SK-N-SH (cell line): ENCODE measurements around the gene ZNF283.

Source experiments
- FOXM1 ChIP-seq: IDR thresholded peaks from 2 replicates; pipeline ENCODE4 v1.4.0; 2012; ENCODE audit warnings: low read depth, mild to moderate bottlenecking
- POLR2AphosphoS5 ChIP-seq: IDR thresholded peaks from 2 replicates; pipeline ENCODE4 v1.6.1; 2012; ENCODE audit warnings: low read depth, low read length
- RAD21 ChIP-seq: IDR thresholded peaks from 2 replicates; pipeline ENCODE4 v1.6.1; 2012; ENCODE audit warnings: mild to moderate bottlenecking, low read length
- TAF1 ChIP-seq: IDR thresholded peaks from 2 replicates; pipeline ENCODE4 v1.6.1; 2012; ENCODE audit warnings: low read depth, mild to moderate bottlenecking, low read length, moderate library complexity, borderline replicate concordance
- YY1 ChIP-seq: IDR thresholded peaks from 2 replicates; pipeline ENCODE4 v1.4.0; 2012; ENCODE audit warnings: low read depth, mild to moderate bottlenecking
- TF ChIP-seq, protein P1 (sequence below): IDR thresholded peaks from 2 replicates; pipeline ENCODE4 v1.4.0; 2012; ENCODE audit warnings: low read depth, borderline replicate concordance
- TF ChIP-seq, protein P2 (sequence below): fragments of 200-600 bp; sonication (generic); IDR thresholded peaks from 2 replicates; pipeline ENCODE4 v1.6.1; 2017; ENCODE audit warnings: antibody characterized with exemption, mild to moderate bottlenecking, moderate library complexity

DNA sequence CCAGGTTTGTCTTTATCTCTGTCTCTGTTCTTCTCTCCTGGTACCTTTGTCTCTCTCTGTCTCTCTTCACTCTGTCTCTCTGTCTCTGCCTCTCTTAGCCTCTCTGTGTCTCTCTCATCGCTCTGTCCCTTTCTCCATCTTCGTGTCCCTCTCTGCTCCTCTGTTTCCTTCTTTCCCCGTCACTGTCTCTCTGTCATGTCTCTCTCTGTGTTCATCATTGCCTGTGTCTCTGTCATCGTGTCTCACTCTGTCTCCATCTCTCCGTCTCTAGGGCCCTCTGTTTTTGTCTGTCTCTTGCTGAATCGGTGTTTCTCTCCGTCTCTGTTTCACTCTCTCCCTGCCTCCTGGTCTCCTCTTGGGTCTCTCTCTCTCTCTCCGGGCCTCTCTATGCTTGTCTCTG is 43.5 kb upstream of the ZNF283 start:
- no peak for TF ChIP-seq YY1
- no peak for TF ChIP-seq RAD21
- TF ChIP-seq, protein P1, sequence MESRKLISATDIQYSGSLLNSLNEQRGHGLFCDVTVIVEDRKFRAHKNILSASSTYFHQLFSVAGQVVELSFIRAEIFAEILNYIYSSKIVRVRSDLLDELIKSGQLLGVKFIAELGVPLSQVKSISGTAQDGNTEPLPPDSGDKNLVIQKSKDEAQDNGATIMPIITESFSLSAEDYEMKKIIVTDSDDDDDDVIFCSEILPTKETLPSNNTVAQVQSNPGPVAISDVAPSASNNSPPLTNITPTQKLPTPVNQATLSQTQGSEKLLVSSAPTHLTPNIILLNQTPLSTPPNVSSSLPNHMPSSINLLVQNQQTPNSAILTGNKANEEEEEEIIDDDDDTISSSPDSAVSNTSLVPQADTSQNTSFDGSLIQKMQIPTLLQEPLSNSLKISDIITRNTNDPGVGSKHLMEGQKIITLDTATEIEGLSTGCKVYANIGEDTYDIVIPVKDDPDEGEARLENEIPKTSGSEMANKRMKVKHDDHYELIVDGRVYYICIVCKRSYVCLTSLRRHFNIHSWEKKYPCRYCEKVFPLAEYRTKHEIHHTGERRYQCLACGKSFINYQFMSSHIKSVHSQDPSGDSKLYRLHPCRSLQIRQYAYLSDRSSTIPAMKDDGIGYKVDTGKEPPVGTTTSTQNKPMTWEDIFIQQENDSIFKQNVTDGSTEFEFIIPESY, result no peak
- TF ChIP-seq, protein P2, sequence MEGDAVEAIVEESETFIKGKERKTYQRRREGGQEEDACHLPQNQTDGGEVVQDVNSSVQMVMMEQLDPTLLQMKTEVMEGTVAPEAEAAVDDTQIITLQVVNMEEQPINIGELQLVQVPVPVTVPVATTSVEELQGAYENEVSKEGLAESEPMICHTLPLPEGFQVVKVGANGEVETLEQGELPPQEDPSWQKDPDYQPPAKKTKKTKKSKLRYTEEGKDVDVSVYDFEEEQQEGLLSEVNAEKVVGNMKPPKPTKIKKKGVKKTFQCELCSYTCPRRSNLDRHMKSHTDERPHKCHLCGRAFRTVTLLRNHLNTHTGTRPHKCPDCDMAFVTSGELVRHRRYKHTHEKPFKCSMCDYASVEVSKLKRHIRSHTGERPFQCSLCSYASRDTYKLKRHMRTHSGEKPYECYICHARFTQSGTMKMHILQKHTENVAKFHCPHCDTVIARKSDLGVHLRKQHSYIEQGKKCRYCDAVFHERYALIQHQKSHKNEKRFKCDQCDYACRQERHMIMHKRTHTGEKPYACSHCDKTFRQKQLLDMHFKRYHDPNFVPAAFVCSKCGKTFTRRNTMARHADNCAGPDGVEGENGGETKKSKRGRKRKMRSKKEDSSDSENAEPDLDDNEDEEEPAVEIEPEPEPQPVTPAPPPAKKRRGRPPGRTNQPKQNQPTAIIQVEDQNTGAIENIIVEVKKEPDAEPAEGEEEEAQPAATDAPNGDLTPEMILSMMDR, result no peak
- TF ChIP-seq FOXM1, result no peak
- TF ChIP-seq TAF1, result no peak
- no peak for TF ChIP-seq POLR2AphosphoS5
